Globus pallidus (tissue), 1 donor: ENCODE data around the gene ARHGAP8.

Source experiments
- DNase-seq: peaks from one replicate; pipeline ENCODE4 v3.0.0-alpha.2; 2015; ENCODE audit warnings: low spot score

Gene ARHGAP8

GRCh38 chr22:44752285-44753188 lies at the start of gene ARHGAP8:
TSS of gene ARHGAP8 (plus strand) at chr22:44752575. CDS start at chr22:44786528, 33,953 bp downstream.
- no peak for DNase-seq

GRCh38 chr22:44703255-44703870 lies 49.0 kb upstream of the ARHGAP8 start:
- no peak for DNase-seq

GRCh38 chr22:44704159-44705021 lies 48.0 kb upstream of the ARHGAP8 start:
- DNase-seq = no peak

- no peak for DNase-seq
Observed at GRCh38 chr22:44705022-44705297, 47.4 kb upstream of the ARHGAP8 start.

GRCh38 chr22:44706488-44706887 lies 45.9 kb upstream of the ARHGAP8 start:
- DNase-seq = no peak

- DNase-seq = no peak
Observed at GRCh38 chr22:44707178-44707577, 45.2 kb upstream of the ARHGAP8 start.

- DNase-seq = no peak
Observed at GRCh38 chr22:44707752-44708151, 44.6 kb upstream of the ARHGAP8 start.

- DNase-seq = no peak
Observed at GRCh38 chr22:44709881-44710392, 42.4 kb upstream of the ARHGAP8 start.

GRCh38 chr22:44710474-44711240 lies 41.7 kb upstream of the ARHGAP8 start:
- DNase-seq = no peak

- DNase-seq = no peak
Observed at GRCh38 chr22:44711241-44711560, 41.2 kb upstream of the ARHGAP8 start.

- peak; percentile 27 for DNase-seq
Observed at GRCh38 chr22:44711690-44712555, 40.5 kb upstream of the ARHGAP8 start.

GRCh38 chr22:44712962-44713361 lies 39.4 kb upstream of the ARHGAP8 start:
- no peak for DNase-seq

- DNase-seq = no peak
Observed at GRCh38 chr22:44714703-44715350, 37.5 kb upstream of the ARHGAP8 start.

- no peak for DNase-seq
Observed at GRCh38 chr22:44718418-44718817, 34.0 kb upstream of the ARHGAP8 start.

- no peak for DNase-seq
Observed at GRCh38 chr22:44719586-44720368, 32.6 kb upstream of the ARHGAP8 start.

- no peak for DNase-seq
Observed at GRCh38 chr22:44721213-44721612, 31.2 kb upstream of the ARHGAP8 start.

GRCh38 chr22:44722611-44723010 lies 29.8 kb upstream of the ARHGAP8 start:
- DNase-seq = no peak

- DNase-seq = no peak
Observed at GRCh38 chr22:44723801-44724200, 28.6 kb upstream of the ARHGAP8 start.

- no peak for DNase-seq
Observed at GRCh38 chr22:44724416-44724815, 28.0 kb upstream of the ARHGAP8 start.

- no peak for DNase-seq
Observed at GRCh38 chr22:44724859-44725258, 27.5 kb upstream of the ARHGAP8 start.
